NT2/D1 (cell line): ENCODE data around the gene TENT4B.

Experiments
- SUZ12 ChIP-seq: IDR thresholded peaks from 2 replicates; pipeline ENCODE4 v1.6.1; 2011; ENCODE audit not compliant: insufficient read length, insufficient read depth; ENCODE audit errors: extremely low read depth
- YY1 ChIP-seq: IDR thresholded peaks from 2 replicates; pipeline ENCODE4 v1.6.1; 2011; ENCODE audit not compliant: insufficient read length, insufficient read depth
- ZNF274 ChIP-seq: IDR thresholded peaks from 2 replicates; pipeline ENCODE4 v1.6.1; 2011; ENCODE audit warnings: mild to moderate bottlenecking, low read depth, low read length

DNA sequence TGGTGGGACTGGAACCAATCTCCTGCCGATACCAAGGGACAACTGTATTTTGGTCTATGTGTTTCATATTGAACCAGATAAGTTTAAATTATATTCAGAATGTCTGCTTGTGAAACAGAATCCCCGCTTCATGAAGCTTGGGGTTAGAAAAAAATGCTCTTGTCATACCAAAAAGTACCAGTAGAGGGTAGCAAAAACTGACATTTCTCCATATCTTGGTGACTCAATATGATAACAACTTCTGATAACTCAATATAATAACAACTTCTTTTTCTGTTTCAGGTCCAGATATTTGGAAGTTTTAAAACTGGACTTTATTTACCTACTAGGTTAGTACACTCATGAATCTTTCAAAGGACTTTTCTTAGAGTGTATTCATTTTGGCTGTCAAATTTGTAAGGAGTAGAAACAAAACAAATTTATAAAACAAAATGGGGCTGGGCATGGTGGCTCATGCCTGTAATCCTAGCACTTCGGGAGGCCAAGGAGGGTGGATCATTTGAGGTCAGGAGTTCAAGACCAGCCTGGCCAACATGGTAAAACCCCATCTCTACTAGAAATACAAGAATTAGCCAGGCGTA is 60.9 kb downstream of the TENT4B start:
- TF ChIP-seq ZNF274 (no peak), SUZ12 (no peak), YY1 (no peak)
